Activated T-cell treated with anti-CD3 and anti-CD28 coated beads for 4 hours (primary cell): ENCODE results near the gene RBMS3.
A peak's percentile ranks its signal among the peaks of the same experiment; 100 is the strongest.
"Not testable (repeated sequence)": the region's sequence is repeated elsewhere in the genome, so short reads cannot be mapped to it uniquely, and the experiment has no call there.

Source experiments
- DNase-seq: peaks from one replicate; pipeline ENCODE4 v3.0.0-alpha.2; 2020

The RBMS3 gene

DNA sequence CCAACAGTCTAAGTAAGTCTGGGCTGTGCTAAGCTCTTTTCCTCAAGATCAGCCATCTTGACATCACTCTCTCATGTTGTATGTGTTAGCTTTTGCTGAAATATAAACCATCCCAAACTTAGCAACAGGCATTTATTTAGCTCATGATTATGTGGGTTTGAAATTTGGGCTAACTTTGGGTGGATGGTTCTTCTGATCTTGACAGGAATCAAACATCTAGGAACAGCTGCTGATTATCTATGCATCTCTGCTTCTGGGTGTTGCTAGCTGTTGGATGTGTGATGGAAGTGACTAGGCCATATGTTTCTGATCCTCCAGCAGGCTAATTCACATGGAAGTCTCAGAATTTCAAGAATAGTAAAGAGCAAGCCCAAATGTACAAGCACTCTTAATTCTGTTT, 710.3 kb downstream of the RBMS3 start:
- no peak for DNase-seq

GRCh38 chr3:30002797-30003196, 721.9 kb downstream of the RBMS3 start:
- DNase-seq, result no peak

GRCh38 chr3:30003741-30004140, 722.9 kb downstream of the RBMS3 start:
- no peak for DNase-seq

DNA sequence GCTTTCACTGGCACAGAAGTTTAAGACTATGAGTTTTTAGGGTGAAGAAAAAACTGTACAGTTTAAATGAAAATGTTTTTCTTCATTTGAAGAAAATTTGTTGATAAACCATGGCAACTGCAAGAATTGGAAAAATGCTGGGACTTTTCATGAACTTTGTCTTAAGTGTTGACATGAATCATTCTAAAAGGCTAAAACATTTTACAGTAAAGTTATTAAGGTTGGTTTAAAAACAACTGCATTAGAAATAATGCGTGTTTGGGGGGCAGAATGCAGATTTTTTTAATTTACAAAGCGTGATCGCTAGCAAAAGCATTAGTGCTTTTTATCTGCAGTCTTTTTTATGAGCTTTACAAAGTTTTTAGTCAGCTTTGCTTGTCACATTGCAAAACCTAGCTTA, 723.6 kb downstream of the RBMS3 start:
- no peak for DNase-seq

DNA sequence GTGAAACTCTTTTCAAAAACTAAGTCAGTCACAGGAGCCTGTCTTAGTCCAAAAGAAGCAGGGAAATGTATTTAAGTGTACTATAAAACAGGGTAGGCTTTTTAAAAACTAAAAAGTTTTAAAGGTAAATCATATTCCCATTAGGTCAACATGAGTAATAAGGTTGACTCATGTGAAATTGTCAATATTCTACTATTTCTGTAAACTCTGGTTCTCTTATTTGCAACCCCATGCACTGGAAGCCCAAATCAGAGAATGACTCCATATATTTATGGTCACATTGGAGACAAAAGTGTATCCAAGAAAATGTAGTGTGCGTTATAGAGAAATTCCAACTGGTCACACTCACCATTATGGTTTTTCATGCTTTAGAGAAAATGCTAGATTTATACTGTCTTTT, 725.2 kb downstream of the RBMS3 start:
- DNase-seq, result no peak

- no peak for DNase-seq
These were observed 726.8 kb downstream of the RBMS3 start for GRCh38 chr3:30007668-30008067.

DNA sequence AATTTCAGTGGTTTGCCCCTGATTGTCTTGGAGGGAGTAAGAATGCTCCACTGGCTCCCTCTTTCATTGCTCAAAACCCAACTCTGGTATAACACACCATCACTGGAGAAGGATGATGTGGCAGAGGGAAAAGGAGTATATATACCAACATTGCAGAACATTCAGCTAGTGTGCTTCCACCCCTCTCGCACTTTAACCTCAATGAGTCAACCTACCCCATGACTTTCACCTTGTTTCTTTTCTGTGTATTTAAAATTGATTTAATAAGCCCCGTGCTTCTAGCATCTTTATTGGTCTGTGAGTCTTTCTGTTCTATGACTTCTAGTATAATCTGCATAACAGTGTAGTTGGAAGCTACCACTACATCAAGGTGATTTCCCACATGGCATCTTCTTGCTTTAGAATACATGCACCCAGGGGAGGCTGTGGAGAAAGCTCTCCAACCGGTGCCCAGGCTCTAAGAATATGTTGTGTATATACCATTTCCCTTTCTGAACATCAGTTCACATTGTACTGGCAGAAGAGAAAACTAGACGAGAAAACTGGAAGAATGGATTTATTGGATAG, 730.4 kb downstream of the RBMS3 start:
- DNase-seq, result no peak

- DNase-seq, result peak; percentile 32
These were observed 732.2 kb downstream of the RBMS3 start for GRCh38 chr3:30012941-30013543.

GRCh38 chr3:30017901-30018300, 737.0 kb downstream of the RBMS3 start:
- no peak for DNase-seq

DNA sequence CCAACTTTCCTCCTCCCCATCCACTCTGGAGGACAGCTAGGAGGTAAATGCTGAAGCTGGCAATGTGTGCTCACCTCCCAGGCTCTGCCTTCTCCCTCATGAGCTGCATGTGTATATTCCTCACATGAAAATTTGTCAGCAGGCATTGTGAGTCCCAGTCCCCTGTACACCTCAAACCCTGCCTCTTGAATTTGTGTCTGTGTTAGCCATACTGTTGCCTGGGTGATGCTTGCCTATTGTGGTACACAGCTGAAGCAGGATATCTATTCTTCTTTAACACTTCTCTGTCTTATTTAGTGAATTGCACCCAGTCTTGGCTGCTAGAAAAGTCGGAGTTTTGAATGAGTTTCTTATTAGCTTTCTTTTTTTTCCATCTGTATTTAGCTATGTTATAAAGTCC, 739.5 kb downstream of the RBMS3 start:
- DNase-seq, result no peak

DNA sequence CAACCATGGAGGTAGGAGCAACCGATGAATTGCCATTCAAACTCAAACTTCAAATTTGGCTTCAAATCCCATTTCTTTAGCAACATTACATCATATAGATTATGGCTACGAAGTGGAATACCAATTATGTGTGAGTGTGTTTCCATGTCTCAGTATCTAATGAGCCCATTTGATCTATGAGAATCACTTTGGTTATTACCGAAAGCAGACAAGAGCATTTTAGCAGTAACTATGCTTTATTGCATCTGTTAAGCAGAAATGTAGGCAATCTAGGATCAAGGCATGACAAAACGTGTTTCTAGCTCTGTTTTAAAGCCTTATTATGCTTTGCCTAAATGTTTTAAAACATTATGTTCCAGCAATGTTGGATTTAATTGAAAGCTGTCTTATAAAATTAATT, 743.6 kb downstream of the RBMS3 start:
- no peak for DNase-seq

DNA sequence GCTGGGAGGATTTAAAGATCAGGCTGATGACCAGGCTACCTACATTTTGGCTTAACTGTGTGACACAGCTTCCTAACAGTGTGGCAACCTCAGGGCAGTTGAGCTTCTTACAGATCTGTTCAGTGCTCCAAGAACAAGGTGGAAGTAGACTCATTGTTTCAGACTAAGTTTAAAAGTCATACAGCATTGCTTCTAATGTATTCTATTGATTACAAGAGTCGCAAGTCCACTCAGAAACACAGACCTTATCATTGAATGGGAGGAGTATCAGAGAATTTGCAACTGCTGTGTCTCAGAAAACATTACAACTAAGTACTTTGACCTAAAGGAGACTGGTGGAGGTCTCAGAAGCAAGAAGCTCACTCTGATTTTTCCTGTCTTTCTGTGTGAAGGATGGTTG, 746.0 kb downstream of the RBMS3 start:
- DNase-seq, result no peak

GRCh38 chr3:30034246-30034991, 753.5 kb downstream of the RBMS3 start:
- DNase-seq, result no peak

DNA sequence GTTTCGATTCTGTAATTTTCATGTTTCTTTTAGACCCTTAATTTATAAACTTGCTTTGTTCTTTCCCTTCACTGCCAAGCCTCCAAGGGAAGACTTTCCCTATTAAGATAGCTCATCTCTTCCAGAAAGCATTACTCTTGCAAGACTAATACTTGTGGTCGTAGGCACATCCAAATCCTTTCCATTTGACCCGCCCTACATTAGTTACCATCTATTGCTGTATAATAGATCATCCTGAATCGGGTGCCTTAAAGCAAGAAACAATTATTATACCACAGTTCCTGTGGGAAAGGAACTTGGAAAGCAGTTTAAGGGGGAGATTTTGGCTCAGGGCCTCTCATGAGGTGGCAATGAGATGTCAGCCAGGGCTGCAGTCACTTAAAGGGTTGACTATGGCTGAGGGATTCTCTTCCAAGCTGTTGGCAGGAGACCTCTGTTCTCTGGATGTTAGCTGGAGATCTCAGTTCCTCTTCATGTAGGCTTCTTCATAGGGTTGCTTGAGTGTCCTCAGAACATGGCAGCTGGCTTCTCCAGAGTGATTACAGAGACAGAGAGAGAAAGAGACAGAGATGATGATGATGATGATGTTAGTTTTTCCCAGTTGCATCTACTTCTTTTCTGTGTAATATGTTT, 755.2 kb downstream of the RBMS3 start:
- DNase-seq, result no peak

- no peak for DNase-seq
These were observed 759.3 kb downstream of the RBMS3 start for GRCh38 chr3:30040126-30040525.

GRCh38 chr3:30041481-30041880, 760.6 kb downstream of the RBMS3 start:
- DNase-seq, result not testable (repeated sequence)

DNA sequence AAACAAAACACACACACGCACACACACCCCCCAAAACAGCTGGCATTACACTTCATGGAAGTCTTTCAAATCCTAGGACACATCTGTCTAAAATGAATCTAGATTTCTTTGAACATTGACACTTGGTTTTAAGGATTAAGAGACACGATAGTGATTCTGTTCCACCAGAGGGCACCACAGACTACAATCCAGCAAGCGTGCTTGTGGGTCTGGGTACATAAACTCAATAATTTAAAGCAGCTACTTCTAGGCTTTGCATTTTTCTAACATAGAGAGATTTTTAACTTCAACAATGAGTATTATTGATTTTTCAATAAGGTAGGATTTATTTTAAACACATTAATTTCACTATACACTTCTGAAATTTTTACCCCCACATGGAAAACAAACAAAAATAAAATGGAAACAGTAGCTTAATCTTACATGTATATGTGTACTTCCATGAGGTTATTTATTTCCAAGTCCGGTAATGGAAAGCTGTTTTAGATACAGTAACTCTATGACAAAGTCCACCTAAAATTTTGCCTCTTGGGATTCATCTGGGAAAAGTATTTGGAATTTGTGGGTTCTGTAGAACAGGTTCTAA, 761.5 kb downstream of the RBMS3 start:
- DNase-seq, result peak; percentile 50

DNA sequence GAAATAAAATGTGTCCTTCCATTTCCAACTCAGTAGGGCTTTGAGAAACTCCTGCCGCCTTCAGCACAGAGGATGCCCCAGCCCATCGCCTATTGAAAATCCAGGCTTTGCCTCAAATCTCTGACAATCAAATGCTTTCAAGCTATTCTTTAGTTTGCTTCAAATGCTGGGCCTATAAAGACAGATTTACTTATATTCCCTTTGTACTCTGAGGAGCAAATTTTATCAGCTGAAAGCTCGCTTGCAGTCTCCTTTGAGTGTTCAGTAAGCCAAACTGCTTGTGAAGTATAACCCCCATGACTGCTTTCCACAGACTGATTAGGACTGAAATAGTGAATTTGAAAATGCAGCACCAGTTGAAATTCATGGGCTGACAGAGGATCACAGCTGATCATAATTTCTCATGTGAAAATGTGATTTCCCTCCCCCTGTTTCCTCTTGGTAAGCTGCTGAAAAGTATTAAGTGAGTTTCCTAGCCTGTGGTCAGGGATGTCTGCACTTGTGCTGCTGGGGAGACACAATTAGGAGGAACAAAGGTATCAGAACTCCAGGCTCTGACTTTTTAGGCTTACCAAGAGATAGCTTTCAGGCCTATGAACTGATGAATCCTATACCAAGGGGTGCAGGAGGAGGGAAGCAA, 762.2 kb downstream of the RBMS3 start:
- no peak for DNase-seq

DNA sequence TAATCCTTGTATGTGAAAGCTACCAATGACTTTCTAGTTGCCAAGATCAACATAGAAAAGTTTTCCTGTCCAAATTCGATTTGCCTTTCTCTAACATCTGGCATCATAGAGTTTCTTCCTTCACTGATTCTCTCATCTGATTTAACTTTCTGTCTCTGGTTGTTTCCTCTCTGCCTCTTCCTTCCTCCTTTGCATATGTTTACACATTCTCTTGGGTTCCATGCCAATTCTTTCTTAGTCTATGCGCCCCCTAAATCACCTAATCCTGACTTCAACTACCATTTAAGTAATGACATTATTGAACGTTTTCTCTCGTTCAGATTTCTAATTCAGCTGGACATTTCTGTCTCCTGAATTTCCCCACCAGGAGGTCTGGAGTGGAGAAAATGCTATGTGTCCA, 763.6 kb downstream of the RBMS3 start:
- no peak for DNase-seq

DNA sequence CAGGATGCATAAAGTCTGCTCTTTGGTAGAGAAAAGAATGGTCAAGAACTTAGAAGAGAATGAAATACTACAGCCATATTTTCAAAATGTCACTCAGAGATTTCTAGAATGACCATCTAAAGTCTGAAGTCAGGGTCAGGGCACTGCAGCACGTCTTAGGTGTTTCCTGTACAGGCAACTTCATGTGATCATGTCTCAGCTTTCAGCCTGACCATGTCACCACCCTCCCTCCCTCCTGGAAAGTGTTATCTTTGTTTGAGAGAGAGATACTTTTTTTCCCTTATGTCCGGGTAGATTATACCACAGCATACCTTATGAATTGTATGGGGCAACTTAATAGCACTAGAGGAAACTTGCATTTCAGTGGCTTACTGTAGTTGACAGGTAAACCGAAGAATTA, 767.6 kb downstream of the RBMS3 start:
- no peak for DNase-seq

- not testable (repeated sequence) for DNase-seq
These were observed 769.2 kb downstream of the RBMS3 start for GRCh38 chr3:30050116-30050515.

- DNase-seq, result no peak
These were observed 778.4 kb downstream of the RBMS3 start for GRCh38 chr3:30059240-30059639.
